Measurements from ENCODE around the gene EHD4. TPM values are rescaled to one million over a fixed set of nuclear protein-coding genes. Genes with fewer than 3 reads are reported as not detected.

The EHD4 gene
- total RNA-seq, 1 donor from 2014 or later, result 18.8 TPM

DNA sequence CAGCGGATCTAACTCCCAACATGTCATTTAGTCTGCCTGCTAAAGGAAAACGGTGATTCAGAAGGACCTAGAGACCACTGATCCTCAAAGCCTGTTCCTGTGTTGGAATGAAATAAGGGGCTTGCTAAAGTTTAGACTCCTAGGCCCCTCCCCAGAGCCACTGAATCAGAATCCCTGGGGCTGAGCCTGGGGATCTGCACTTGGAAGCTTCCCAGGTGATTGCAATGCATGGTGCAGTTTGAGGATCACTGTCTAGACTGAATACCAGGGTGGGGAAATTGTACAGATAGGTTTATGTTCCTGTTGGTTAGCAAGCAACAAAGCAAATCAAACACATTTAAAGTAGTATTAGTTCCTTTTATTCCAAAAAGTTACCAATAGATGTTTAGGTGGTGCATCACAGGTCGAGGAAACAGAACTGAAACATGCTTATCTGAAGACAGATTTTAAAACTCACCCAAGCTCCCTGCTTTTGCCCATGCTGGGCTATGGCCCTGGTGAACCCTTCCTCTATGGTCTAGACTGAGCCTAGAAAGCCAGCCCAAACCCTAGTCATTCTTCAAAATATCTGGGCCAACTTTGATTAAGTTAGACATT, 48.9 kb downstream of the EHD4 start:
- Mint-ChIP-seq H3K27me3 (no peaks in the 10 kb centered on the region), H3K4me3 (no peak overlapping the region), H3K9me3 (no peaks in the 10 kb centered on the region), H3K27ac (no peak overlapping the region), H3K36me3 (peaks cover 11% of the 10 kb centered on the region), H3K4me1 (ENCODE audit: unreplicated experiment) (peaks cover 58% of the 10 kb centered on the region)
- DNase-seq (ENCODE audit: extremely low spot score, unreplicated experiment), result no peak
- TF ChIP-seq, protein P1, sequence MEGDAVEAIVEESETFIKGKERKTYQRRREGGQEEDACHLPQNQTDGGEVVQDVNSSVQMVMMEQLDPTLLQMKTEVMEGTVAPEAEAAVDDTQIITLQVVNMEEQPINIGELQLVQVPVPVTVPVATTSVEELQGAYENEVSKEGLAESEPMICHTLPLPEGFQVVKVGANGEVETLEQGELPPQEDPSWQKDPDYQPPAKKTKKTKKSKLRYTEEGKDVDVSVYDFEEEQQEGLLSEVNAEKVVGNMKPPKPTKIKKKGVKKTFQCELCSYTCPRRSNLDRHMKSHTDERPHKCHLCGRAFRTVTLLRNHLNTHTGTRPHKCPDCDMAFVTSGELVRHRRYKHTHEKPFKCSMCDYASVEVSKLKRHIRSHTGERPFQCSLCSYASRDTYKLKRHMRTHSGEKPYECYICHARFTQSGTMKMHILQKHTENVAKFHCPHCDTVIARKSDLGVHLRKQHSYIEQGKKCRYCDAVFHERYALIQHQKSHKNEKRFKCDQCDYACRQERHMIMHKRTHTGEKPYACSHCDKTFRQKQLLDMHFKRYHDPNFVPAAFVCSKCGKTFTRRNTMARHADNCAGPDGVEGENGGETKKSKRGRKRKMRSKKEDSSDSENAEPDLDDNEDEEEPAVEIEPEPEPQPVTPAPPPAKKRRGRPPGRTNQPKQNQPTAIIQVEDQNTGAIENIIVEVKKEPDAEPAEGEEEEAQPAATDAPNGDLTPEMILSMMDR (conservative IDR thresholded peaks at IDR 0.05), result no peak

DNA sequence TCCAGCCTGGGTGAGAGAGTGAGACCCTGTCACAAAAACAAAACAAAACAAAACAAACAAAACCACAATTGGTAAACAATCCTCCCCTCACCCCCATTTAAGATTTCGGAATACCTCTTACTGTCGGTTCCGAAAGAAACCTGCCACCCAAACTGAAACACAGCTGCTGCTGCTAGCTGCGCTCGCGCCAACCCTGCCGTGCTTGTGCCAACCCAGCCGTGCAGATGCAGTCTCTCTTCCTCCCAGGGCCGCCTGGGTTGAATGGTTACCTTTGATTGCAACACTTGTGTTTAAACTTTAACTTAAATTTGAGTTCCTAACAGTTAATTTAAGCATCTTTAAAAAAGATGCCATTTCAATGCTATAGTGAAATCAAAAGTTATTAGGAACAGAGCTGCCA, 50.0 kb downstream of the EHD4 start:
- no peak overlapping the region for H3K4me3 Mint-ChIP-seq
- no peak for DNase-seq (ENCODE audit: extremely low spot score, unreplicated experiment)
- H3K4me1 Mint-ChIP-seq (ENCODE audit: unreplicated experiment), result peaks cover 55% of the 10 kb centered on the region
- no peaks in the 10 kb centered on the region for H3K27me3 Mint-ChIP-seq
- TF ChIP-seq, protein P1 (conservative IDR thresholded peaks at IDR 0.05), result no peak
- H3K36me3 Mint-ChIP-seq, result peaks cover 20% of the 10 kb centered on the region
- H3K27ac Mint-ChIP-seq, result no peak overlapping the region
- no peaks in the 10 kb centered on the region for H3K9me3 Mint-ChIP-seq

DNA sequence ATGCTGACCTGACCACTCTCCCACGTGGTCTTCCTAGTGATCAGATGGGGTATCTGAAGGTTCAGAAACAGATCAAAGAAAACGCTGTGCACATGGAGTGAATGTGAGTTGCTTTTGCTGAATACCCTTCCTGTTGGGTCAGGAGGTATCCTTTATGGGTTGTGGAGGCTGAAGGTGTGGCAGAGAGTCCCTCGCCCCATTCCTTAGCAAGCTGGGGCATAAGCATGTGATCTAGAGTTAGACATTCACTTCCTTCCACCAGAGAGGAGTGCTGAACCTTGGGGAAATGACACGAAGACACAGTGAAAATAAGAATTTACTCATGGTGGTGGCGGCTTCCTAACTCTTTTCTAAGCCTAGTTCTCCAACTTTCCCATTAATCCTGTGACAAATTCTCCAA, 50.7 kb downstream of the EHD4 start:
- Mint-ChIP-seq H3K27ac (peak overlapping the region; percentile 87), H3K9me3 (no peaks in the 10 kb centered on the region), H3K27me3 (no peaks in the 10 kb centered on the region), H3K4me3 (peak overlapping the region; percentile 31), H3K36me3 (peaks cover 18% of the 10 kb centered on the region), H3K4me1 (ENCODE audit: unreplicated experiment) (peaks cover 51% of the 10 kb centered on the region)
- DNase-seq (ENCODE audit: extremely low spot score, unreplicated experiment), result no peak
- TF ChIP-seq, protein P1 (conservative IDR thresholded peaks at IDR 0.05), result no peak

DNA sequence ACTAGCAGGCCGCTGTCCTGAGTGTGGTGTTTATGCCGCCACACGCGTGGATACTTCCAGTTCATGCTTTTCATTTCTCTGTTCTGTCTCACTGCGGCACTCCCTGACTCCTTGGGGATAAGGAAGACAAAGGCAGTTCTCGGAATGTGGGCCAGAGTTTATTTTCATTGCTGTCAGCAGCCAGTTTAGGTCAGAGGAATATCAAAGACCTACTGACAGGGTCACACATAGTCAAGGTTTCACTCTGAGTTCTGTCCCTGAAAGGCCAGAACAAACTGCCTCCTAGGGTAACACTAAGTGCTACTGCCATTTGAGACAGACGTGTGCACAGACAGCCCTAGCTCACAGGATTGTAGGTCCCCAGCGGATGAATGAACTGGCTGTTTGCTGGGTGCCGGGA, 51.2 kb downstream of the EHD4 start:
- no peak for DNase-seq (ENCODE audit: extremely low spot score, unreplicated experiment)
- no peaks in the 10 kb centered on the region for H3K9me3 Mint-ChIP-seq
- H3K27me3 Mint-ChIP-seq, result no peaks in the 10 kb centered on the region
- H3K27ac Mint-ChIP-seq, result peak overlapping the region; percentile 87
- H3K4me3 Mint-ChIP-seq, result no peak overlapping the region
- peaks cover 13% of the 10 kb centered on the region for H3K36me3 Mint-ChIP-seq
- peaks cover 46% of the 10 kb centered on the region for H3K4me1 Mint-ChIP-seq (ENCODE audit: unreplicated experiment)
- TF ChIP-seq, protein P1 (conservative IDR thresholded peaks at IDR 0.05), result no peak

DNA sequence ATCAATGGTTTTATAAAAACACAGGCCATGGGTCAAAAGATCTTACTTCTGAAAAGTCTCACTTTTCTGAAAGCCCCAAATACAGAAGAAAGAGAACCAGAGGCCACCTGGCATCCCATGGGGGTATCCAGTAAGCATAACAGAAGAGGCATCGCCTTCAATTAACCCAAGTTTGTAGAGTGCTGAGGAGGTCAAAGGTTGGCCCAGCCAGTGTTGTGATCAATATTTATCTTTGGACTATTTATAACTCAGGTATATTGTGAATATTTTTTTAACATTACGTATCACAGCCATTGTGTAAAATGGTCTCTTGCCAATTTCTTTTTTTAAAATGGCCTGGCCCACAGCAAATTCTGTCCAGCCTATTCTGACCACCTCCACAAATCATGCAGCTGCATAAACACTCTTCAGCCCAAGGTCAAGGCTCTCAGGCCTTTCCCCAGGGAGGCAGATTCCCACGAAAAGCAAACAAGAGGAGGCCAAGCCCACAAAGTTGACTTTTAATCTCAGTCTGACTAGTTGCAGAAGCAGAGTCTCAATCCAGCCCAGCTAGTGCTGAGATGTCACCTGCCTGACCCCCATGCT, 52.3 kb downstream of the EHD4 start:
- no peak for DNase-seq (ENCODE audit: extremely low spot score, unreplicated experiment)
- TF ChIP-seq, protein P1 (conservative IDR thresholded peaks at IDR 0.05), result no peak
- Mint-ChIP-seq H3K27ac (no peak overlapping the region), H3K36me3 (peaks cover 19% of the 10 kb centered on the region), H3K27me3 (no peaks in the 10 kb centered on the region), H3K4me3 (no peak overlapping the region), H3K9me3 (no peaks in the 10 kb centered on the region), H3K4me1 (ENCODE audit: unreplicated experiment) (peaks cover 46% of the 10 kb centered on the region)

Measured in type B pancreatic cell (in vitro differentiated cells).